T-helper 22 cell (primary cell): ENCODE results near the gene KIAA1671.

ENCODE experiments used
- DNase-seq: peaks from one replicate; pipeline ENCODE4 v3.0.0-alpha.2; 2020; ENCODE audit warnings: low read depth

KIAA1671 gene

GRCh38 chr22:24981656-24982055 is 29.1 kb downstream of the KIAA1671 start:
- no peak for DNase-seq

- DNase-seq = no peak
Measured at GRCh38 chr22:24982301-24983056, 30.0 kb downstream of the KIAA1671 start.

GRCh38 chr22:24983151-24983550 is 30.6 kb downstream of the KIAA1671 start:
- DNase-seq = no peak

- no peak for DNase-seq
Measured at GRCh38 chr22:24984122-24984521, 31.6 kb downstream of the KIAA1671 start.

DNA sequence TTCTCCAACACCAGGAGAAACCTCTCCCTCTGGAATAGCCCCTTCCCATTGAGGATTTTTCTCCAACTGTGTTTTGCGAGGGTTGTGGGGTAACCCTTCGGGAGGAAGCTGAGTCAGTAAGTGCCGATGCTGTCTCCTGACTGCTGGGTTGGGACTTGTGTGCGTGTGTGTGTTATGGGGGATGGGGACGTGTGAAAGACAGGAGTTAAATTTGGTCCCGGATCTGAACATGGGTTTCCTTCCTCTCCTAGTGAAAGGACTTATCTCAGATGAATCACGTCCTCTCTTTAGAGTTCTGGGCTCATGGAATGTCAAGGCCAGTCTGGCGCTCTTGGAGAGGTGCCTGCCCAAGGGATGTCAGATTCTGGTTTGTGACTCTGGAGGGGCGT is 33.3 kb downstream of the KIAA1671 start:
- DNase-seq = no peak

GRCh38 chr22:24986816-24987215 is 34.3 kb downstream of the KIAA1671 start:
- DNase-seq = no peak

DNA sequence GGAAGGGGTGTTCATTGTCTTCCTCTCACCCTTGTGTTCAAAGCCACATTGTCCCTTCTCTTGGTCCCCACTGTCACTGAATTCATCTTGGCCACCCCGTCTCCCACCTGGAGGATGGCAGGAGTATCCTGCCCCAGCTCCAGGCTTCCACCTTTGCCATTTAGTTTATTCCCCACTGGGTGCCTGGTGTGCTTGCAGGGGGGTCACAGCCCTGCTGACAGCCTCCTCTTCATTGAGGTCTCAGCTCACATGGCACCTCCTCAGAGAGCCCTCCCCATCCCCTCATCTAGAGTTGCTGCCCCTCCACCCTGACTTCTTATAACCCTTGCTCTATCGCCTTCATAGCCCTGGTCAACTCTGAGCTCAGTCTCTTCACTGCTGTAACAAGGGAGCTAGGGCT is 36.6 kb downstream of the KIAA1671 start:
- no peak for DNase-seq

DNA sequence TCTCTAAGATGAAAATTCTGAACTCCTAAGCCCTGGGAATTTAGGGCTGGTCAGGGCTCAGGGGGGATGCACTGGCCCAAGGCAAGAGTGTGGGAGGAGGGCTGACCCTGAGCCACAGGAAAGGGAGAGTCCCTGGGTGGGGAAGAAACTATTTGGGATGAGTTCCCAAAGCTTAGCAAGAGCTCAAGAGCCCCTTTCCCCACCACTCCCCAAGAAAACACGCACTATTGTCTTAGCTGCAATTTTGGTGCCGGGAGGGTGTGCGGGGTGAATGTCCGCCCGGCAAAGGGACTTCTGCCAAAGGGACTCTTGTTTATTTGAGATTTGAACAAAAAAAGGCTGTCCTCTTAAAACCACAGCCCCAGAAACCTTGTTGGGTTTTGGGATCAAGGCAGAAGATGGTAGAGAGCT is 37.0 kb downstream of the KIAA1671 start:
- DNase-seq = no peak

GRCh38 chr22:24990344-24990905 is 37.9 kb downstream of the KIAA1671 start:
- no peak for DNase-seq

DNA sequence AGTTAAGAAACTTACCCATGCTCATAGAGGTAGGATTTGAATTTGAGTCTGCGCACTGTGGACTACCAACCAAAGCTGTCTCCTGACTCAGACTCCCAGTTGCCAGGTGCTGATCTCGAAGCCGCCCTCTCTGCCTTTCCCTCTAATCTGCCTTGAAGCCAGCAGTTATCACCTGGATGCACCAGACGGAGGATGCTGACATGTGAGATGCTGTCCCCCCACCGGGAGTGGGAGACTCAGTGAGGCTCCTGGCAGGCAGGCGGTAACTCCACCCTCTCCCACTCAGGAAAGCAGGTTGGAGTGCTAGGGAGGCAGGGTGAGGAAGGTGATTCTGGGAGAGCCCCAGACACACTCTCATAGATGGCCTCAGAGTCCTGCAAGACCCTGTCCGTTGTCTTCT is 40.4 kb downstream of the KIAA1671 start:
- no peak for DNase-seq

- DNase-seq = no peak
Measured at GRCh38 chr22:24994070-24994763, 41.7 kb downstream of the KIAA1671 start.

- DNase-seq = no peak
Measured at GRCh38 chr22:24995649-24996180, 43.2 kb downstream of the KIAA1671 start.

GRCh38 chr22:24996420-24996952 is 44.0 kb downstream of the KIAA1671 start:
- no peak for DNase-seq

- DNase-seq = no peak
Measured at GRCh38 chr22:24997023-24997422, 44.5 kb downstream of the KIAA1671 start.

DNA sequence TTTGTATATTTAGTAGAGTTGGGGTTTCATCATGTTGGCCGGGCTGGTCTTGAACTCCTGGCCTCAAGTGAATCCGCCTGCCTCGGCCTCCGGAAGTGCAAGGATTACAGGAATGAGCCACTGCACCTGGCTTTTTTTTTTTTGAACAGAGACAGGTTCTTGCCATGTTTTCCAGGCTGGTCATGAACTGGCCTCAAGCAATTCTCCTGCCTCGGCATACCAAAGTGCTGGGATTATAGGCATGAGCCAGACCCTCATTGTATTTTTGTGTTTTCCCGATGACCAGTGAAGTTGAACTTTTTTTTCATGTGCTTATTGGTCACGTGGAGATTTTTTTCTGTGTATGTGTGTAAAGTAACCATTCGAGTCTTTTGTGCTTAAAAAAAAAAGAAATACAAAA is 48.2 kb downstream of the KIAA1671 start:
- DNase-seq = no peak

DNA sequence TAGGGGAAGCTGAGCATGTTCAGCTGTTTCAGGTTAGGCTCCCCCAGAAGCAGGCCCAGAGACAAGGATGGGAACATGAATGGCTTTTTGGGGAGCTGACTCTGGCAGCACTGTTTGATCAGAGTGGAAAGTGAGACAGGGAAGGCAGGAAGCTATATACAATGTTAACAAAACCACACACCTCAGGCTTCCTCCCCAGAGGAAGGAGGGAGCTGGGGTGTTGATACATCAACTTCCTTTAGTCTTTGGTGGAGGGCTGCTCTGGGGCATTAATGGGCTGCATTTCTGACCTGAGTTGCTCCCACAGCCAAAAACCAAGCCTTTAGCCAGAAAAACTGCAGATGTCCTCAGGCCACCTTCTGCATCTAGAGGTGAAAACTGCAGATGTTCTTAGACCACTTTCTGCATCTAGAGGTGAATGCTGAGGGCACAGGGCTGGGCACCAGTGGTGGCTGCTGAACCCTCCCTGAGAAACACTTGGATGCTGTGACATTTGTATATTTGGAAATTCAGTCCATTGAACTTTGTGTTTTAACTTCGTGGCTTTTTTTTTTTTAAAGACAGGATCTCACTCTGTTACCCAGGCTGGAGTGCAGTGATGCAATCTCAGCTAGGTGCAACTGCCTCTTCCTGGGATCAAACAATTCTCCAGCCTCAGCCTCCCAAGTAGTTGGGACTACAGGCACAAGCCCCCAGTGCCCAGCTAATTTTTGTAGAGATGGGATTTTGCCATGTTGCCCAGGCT is 49.9 kb downstream of the KIAA1671 start:
- DNase-seq = no peak

DNA sequence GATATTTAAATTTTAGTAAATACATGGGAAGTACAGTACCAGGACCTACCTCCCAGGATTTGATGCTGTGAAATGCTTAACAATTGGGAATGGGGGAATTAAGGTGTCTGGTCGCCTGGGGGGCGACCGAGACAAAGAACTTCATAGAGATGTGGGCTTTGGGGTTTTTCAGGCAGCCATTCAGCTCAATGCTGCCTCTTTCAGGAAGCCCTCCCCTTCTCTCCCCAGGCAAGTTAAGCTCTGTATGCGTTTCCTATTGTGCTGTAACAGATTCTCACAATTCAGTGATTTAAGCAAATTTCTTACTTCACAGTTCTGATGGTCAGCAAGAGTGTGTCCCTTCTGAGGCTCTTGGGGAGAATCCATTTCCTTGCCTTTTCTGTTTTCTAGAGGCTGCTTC is 53.8 kb downstream of the KIAA1671 start:
- no peak for DNase-seq

- no peak for DNase-seq
Measured at GRCh38 chr22:25007444-25008106, 55.1 kb downstream of the KIAA1671 start.

DNA sequence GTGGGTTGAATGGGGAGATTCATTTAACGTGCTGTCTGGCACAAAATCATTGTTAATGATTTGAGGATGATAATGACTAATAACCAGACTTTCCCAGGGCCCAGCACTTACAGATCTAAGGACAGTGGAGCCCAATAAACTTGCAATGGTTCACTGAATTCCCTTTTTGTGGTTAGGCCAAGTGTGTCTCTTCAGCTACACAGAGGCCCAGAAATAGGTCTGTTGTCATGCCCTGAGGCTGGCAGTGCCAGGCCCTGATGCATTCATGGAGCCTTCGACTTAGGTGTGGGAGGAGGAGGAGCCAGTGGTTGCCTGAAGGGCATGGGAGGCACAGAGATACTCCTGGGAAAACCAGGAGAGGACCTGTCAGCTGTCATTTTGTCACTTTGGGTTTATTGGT is 56.1 kb downstream of the KIAA1671 start:
- no peak for DNase-seq

- no peak for DNase-seq
Measured at GRCh38 chr22:25012741-25013143, 60.2 kb downstream of the KIAA1671 start.

- DNase-seq = no peak
Measured at GRCh38 chr22:25013607-25014006, 61.1 kb downstream of the KIAA1671 start.
